ENCODE data around the gene TTLL5. TPM values are rescaled to one million over a fixed set of nuclear protein-coding genes. Genes with fewer than 3 reads are reported as not detected.

Gene TTLL5
- total and polyA plus RNA-seq, 2 of the 13 experiments (the other 11 are each of a cell fraction or from before 2014, with no cell fraction given), result 11.8 to 18.8 TPM

- CTCF ChIA-PET (ENCODE audit: low intra/inter-chr PET ratio, low total read pairs), result interaction anchor here (0.9 kb wide), 1 partner anchor 84 kb away, joined by 3 read pairs; no protein-coding TSS in a partner anchor
- intact Hi-C loops (cut with micrococcal nuclease; ENCODE audit: unreplicated experiment), result loop anchor here (5.0 kb wide), 2 partner anchors 82 to 188 kb away; partner anchors contain the start of gene TGFB3
- 97% methylated on average over 2 of the region's 2 CpGs for WGBS (ENCODE audit: low lambda C conversion rate)
- no peaks in the 10 kb centered on the region for H3K79me2 ChIP-seq (ENCODE audit: insufficient read depth, low read length)
- no peak overlapping the region for H3K9ac ChIP-seq (ENCODE audit: insufficient read depth, low read depth, low read length)
- peaks cover 1 to 2% of the 10 kb centered on the region in 2 experiments; a peak in 2 of 5 replicates for H3K36me3 ChIP-seq (replicated peaks in 1 of 2; ENCODE audit: control insufficient read depth in 1 of 2, insufficient read depth in 2 of 2, low read length in 2 of 2)
- no peak overlapping the region for H3K4me2 ChIP-seq (ENCODE audit: low read depth, low read length)
- TF ChIP-seq KAT8 (CRISPR knock-in tag; IDR thresholded peaks at IDR 0.05), result no peak
- TF ChIP-seq ZNF354B (CRISPR knock-in tag; IDR thresholded peaks at IDR 0.05), result no peak
- no peak for TF ChIP-seq FUBP1 (CRISPR knock-in tag; IDR thresholded peaks at IDR 0.05; ENCODE audit: borderline replicate concordance)
- no peak for TF ChIP-seq SNRNP70 (IDR thresholded peaks at IDR 0.05; ENCODE audit: low read depth, low read length)
- POLR2A ChIA-PET, result no interaction called here
- H4K20me1 ChIP-seq (ENCODE audit: insufficient read depth, low read length), result no peaks in the 10 kb centered on the region
- no peaks in the 10 kb centered on the region for H3K9me3 ChIP-seq (ENCODE audit: low read length)
- no peak overlapping the region for H3K27ac ChIP-seq (ENCODE audit: extremely low read length, insufficient read depth, low read length)
- H3K4me1 ChIP-seq (ENCODE audit: insufficient read depth, low read length), result no peaks in the 10 kb centered on the region
- no peak overlapping the region for H2AFZ ChIP-seq (ENCODE audit: low read length)
- no peaks in the 10 kb centered on the region for H3K27me3 ChIP-seq (ENCODE audit: control insufficient read depth in 1 of 2, insufficient read depth in 2 of 2, low read length in 2 of 2)
- no TSS peak for BruUV-seq (replicated peaks)
- in situ Hi-C loops (cut with HindIII; ENCODE audit: extremely low pct_ligation_motif_present, low pct_unique_long_range_greater_than_20kb), result no loop called here
- FAIRE-seq (no peak), ATAC-seq (no peak), DNase-seq (ENCODE audit: low spot score) (no peak)
- H3K4me3 ChIP-seq (replicated peaks in 1 of 3; ENCODE audit: insufficient read depth in 1 of 3, low read depth in 2 of 3, low read length in 3 of 3), result no peak overlapping the region
Observed at GRCh38 chr14:75793806-75794205, 132.8 kb downstream of the TTLL5 start.

- Histone ChIP-seq H3K27ac (ENCODE audit: extremely low read length, insufficient read depth, low read length) (no peak overlapping the region), H2AFZ (ENCODE audit: low read length) (no peak overlapping the region), H3K79me2 (ENCODE audit: insufficient read depth, low read length) (no peaks in the 10 kb centered on the region), H3K4me1 (ENCODE audit: insufficient read depth, low read length) (no peaks in the 10 kb centered on the region), H3K9me3 (ENCODE audit: low read length) (no peaks in the 10 kb centered on the region), H3K27me3 (ENCODE audit: control insufficient read depth in 1 of 2, insufficient read depth in 2 of 2, low read length in 2 of 2) (no peaks in the 10 kb centered on the region), H3K36me3 (replicated peaks in 1 of 2; ENCODE audit: control insufficient read depth in 1 of 2, insufficient read depth in 2 of 2, low read length in 2 of 2) (peaks cover 1 to 2% of the 10 kb centered on the region in 2 experiments; a peak in 2 of 5 replicates), H4K20me1 (ENCODE audit: insufficient read depth, low read length) (no peaks in the 10 kb centered on the region), H3K4me3 (replicated peaks in 1 of 3; ENCODE audit: insufficient read depth in 1 of 3, low read depth in 2 of 3, low read length in 3 of 3) (no peak overlapping the region), H3K4me2 (ENCODE audit: low read depth, low read length) (no peak overlapping the region), H3K9ac (ENCODE audit: insufficient read depth, low read depth, low read length) (no peak overlapping the region)
- ChIA-PET POLR2A (no interaction called here), CTCF (ENCODE audit: low intra/inter-chr PET ratio, low total read pairs) (no interaction called here)
- ATAC-seq (peak; percentile 53), FAIRE-seq (peak; percentile 30), DNase-seq (ENCODE audit: low spot score) (peak; percentile 9)
- BruUV-seq (replicated peaks), result no TSS peak
- in situ Hi-C loops (cut with HindIII; ENCODE audit: extremely low pct_ligation_motif_present, low pct_unique_long_range_greater_than_20kb) (no loop called here), intact Hi-C loops (cut with micrococcal nuclease; ENCODE audit: unreplicated experiment) (loop anchor here (5.0 kb wide), 2 partner anchors 82 to 188 kb away; partner anchors contain the start of gene TGFB3)
- 98% methylated on average over 2 of the region's 2 CpGs for WGBS (ENCODE audit: low lambda C conversion rate)
- TF ChIP-seq SIX1 (CRISPR knock-in tag; IDR thresholded peaks at IDR 0.05; ENCODE audit: borderline replicate concordance), result no peak
- no peak for TF ChIP-seq IRF1 (CRISPR knock-in tag; IDR thresholded peaks at IDR 0.05; ENCODE audit: low read depth)
- no peak for TF ChIP-seq ZBTB21 (CRISPR knock-in tag; IDR thresholded peaks at IDR 0.05)
- TF ChIP-seq ATRX (CRISPR knock-in tag; IDR thresholded peaks at IDR 0.05; ENCODE audit: borderline replicate concordance), result no peak
- peak; percentile 47 for TF ChIP-seq CTCF (CRISPR knock-in tag; IDR thresholded peaks at IDR 0.05)
- no peak for TF ChIP-seq SIN3A (IDR thresholded peaks at IDR 0.05; ENCODE audit: borderline replicate concordance, low read depth, low read length)
- TF ChIP-seq STAG1 (CRISPR knock-in tag; IDR thresholded peaks at IDR 0.05), result peak; percentile 36
Observed at GRCh38 chr14:75794615-75795038, 133.6 kb downstream of the TTLL5 start.
